Keratinocyte (primary cell): Measurements from ENCODE around the gene ACAD10. TPM values are rescaled to one million over a fixed set of nuclear protein-coding genes. Genes with fewer than 3 reads are reported as not detected.

ENCODE experiments used
- DNase-seq: peaks from one replicate; pipeline ENCODE4 v3.0.0-alpha.2; 2011; ENCODE audit warnings: low read depth, missing footprints, low spot score
- FAIRE-seq: peaks from 2 replicates; lab custom pipeline; 2011; peaks lifted over from hg19 to GRCh38; lab: Jason Lieb, UNC
- H2AFZ ChIP-seq: 2 replicates; pipeline ENCODE4 v1.6.0; 2012; ENCODE audit warnings: low read length, control low read depth, inconsistent platforms; ENCODE audit not compliant: control insufficient read depth
- H3K27ac ChIP-seq: 2 replicates; pipeline ENCODE4 v1.5.1; 2011; ENCODE audit warnings: low read length; ENCODE audit not compliant: control insufficient read depth, insufficient read depth
- H3K27me3 ChIP-seq: 3 replicates; pipeline ENCODE4 v1.6.0; 2011; ENCODE audit warnings: low read length; ENCODE audit not compliant: control insufficient read depth, insufficient read depth; ENCODE audit errors: extremely low read depth
- H3K36me3 ChIP-seq, 2 experiments: 2 replicates in 1 of 2; 3 replicates in 1 of 2; pipeline ENCODE4 v1.5.1; 2011; ENCODE audit warnings: low read length in 2 of 2, mild to moderate bottlenecking in 1 of 2; ENCODE audit not compliant: control insufficient read depth in 2 of 2, insufficient read depth in 2 of 2; ENCODE audit errors: extremely low read depth in 1 of 2
- H3K4me1 ChIP-seq: 3 replicates; pipeline ENCODE4 v1.5.1; 2011; ENCODE audit warnings: low read length; ENCODE audit not compliant: control insufficient read depth, insufficient read depth; ENCODE audit errors: extremely low read depth
- H3K4me2 ChIP-seq: 3 replicates; pipeline ENCODE4 v1.6.0; 2011; ENCODE audit warnings: low read depth, low read length; ENCODE audit not compliant: control insufficient read depth, insufficient read depth; ENCODE audit errors: extremely low read depth
- H3K4me3 ChIP-seq, 3 experiments: fragments of 200-600 bp in 1 of 3; sonication (generic) in 1 of 3; 2 replicates in 2 of 3; 3 replicates in 1 of 3; pipeline ENCODE4 v1.5.1; 2011 to 2016; ENCODE audit warnings: low read length in 3 of 3, mild to moderate bottlenecking in 3 of 3, control low read depth in 2 of 3, inconsistent platforms in 1 of 3, low read depth in 1 of 3, mixed read lengths in 1 of 3, mixed run types in 1 of 3, moderate library complexity in 1 of 3; ENCODE audit not compliant: control insufficient read depth in 2 of 3, insufficient read depth in 2 of 3; ENCODE audit errors: extremely low read depth in 1 of 3
- H3K79me2 ChIP-seq: 2 replicates; pipeline ENCODE4 v1.6.0; 2012; ENCODE audit warnings: low read length; ENCODE audit not compliant: control insufficient read depth, insufficient read depth
- H3K9ac ChIP-seq: 3 replicates; pipeline ENCODE4 v1.6.0; 2011; ENCODE audit warnings: low read length; ENCODE audit not compliant: control insufficient read depth, insufficient read depth; ENCODE audit errors: extremely low read depth
- H3K9me1 ChIP-seq: 3 replicates; pipeline ENCODE4 v1.6.0; 2011; ENCODE audit warnings: low read length; ENCODE audit not compliant: control insufficient read depth, insufficient read depth; ENCODE audit errors: extremely low read depth
- H3K9me3 ChIP-seq: 2 replicates; pipeline ENCODE4 v1.5.1; 2012; ENCODE audit warnings: low read depth, low read length; ENCODE audit not compliant: control insufficient read depth
- H4K20me1 ChIP-seq: 3 replicates; pipeline ENCODE4 v1.6.0; 2011; ENCODE audit warnings: low read length; ENCODE audit not compliant: control insufficient read depth, insufficient read depth; ENCODE audit errors: extremely low read depth
- EZH2 ChIP-seq: IDR thresholded peaks from one replicate; pipeline ENCODE4 v1.6.1; 2012; ENCODE audit warnings: inconsistent platforms, mild to moderate bottlenecking, low read length, moderate library complexity
- dilution Hi-C: fragments of 300-500 bp; cut with MboI; formaldehyde crosslinking; loops from one replicate; pipeline ENCODE4 v1.7.0; 2020; ENCODE audit warnings: low sequenced_read_pairs; ENCODE audit not compliant: extremely low pct_ligation_motif_present
- polyA plus RNA-seq, 5 experiments: library from polyadenylated mRNA; depleted of rRNA in 3 of 5; stranded (reverse) in 3 of 5; stranded (forward) in 1 of 5; unstranded in 1 of 5; fragments of >200 nt; gene quantifications; 1 replicate in 1 of 5; 2 replicates in 3 of 5; 3 replicates in 1 of 5; pipeline versions ENCODE4 v1.2.1 to v1.2.3, GENCODE V29; 2011 to 2012; ENCODE audit warnings: missing spikeins in 2 of 5, low read depth in 1 of 5, low replicate concordance in 1 of 5
- TF ChIP-seq, protein P1 (sequence below), 3 experiments: IDR thresholded peaks in 1 of 3; conservative IDR thresholded peaks in 1 of 3; optimal IDR thresholded peaks in 1 of 3; 2 replicates in 2 of 3; 3 replicates in 1 of 3; pipeline versions ENCODE3 to v1.5.1; 2011; ENCODE audit warnings: low read length in 3 of 3, mild to moderate bottlenecking in 3 of 3, moderate library complexity in 2 of 3, control low read depth in 1 of 3, inconsistent platforms in 1 of 3; ENCODE audit not compliant: insufficient read depth in 2 of 3; ENCODE audit errors: extremely low read depth in 1 of 3

ACAD10 gene
- polyA plus RNA-seq, 1 donor (not counting 4 experiments of a cell fraction or from before 2014, with no cell fraction given) = 13.2 TPM

DNA sequence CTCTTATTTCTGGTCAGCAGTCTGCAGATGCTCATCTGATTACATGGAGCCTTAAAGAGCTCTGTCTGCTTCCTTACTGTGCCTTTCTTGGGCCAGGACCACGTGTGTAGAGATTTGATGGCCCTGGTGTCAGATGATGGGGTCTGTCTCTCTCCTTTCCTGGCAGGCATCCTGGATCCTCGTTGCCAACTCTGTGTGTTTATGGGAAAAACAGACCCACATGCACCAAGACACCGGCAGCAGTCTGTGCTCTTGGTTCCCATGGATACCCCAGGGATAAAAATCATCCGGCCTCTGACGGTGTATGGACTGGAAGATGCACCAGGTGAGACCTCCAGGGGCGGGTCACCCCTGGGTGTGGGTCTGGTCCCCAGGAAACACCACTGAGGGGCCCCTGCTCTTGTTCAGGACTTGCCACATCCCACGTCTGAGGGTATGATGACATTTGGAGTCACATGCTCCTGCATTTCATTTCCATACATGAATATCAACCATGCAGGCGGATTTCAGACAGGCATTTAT is 62.4 kb downstream of the ACAD10 start:
- Histone ChIP-seq H3K27ac (no peak overlapping the region), H3K9ac (no peak overlapping the region), H3K36me3 (peaks cover 14 to 15% of the 10 kb centered on the region in 2 experiments), H2AFZ (no peak overlapping the region), H3K79me2 (no peaks in the 10 kb centered on the region), H3K4me1 (no peaks in the 10 kb centered on the region), H3K9me3 (no peaks in the 10 kb centered on the region), H3K4me2 (no peak overlapping the region), H3K9me1 (no peaks in the 10 kb centered on the region), H3K27me3 (no peaks in the 10 kb centered on the region), H4K20me1 (no peaks in the 10 kb centered on the region), H3K4me3 (no peak overlapping the region)
- DNase-seq (no peak), FAIRE-seq (no peak)
- no peak for TF ChIP-seq EZH2
- TF ChIP-seq, protein P1, sequence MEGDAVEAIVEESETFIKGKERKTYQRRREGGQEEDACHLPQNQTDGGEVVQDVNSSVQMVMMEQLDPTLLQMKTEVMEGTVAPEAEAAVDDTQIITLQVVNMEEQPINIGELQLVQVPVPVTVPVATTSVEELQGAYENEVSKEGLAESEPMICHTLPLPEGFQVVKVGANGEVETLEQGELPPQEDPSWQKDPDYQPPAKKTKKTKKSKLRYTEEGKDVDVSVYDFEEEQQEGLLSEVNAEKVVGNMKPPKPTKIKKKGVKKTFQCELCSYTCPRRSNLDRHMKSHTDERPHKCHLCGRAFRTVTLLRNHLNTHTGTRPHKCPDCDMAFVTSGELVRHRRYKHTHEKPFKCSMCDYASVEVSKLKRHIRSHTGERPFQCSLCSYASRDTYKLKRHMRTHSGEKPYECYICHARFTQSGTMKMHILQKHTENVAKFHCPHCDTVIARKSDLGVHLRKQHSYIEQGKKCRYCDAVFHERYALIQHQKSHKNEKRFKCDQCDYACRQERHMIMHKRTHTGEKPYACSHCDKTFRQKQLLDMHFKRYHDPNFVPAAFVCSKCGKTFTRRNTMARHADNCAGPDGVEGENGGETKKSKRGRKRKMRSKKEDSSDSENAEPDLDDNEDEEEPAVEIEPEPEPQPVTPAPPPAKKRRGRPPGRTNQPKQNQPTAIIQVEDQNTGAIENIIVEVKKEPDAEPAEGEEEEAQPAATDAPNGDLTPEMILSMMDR (optimal IDR thresholded peaks at IDR 0.05 in 1 of 3, IDR thresholded peaks at IDR 0.05 in 1 of 3, conservative IDR thresholded peaks at IDR 0.05 in 1 of 3; ENCODE audit: extremely low read depth in 1 of 3, insufficient read depth in 2 of 3, low read length in 3 of 3) = no peak
- dilution Hi-C loops = no loop called here

DNA sequence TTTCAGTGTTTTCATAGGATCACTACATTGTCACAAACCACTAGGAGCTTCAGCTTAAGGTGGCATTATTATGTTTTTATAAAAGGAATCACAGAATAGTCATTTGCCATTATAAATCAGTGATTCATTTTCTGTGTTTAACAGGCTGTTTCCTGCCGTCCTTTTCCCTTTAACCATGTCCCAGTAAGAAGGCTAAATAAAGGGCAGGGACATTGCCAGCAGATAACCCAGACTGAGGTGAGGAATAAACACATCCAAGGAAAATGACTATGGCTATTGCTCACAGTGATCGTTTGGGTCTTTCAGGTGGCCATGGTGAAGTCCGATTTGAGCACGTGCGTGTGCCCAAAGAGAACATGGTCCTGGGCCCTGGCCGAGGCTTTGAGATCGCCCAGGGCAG is 63.0 kb downstream of the ACAD10 start:
- Histone ChIP-seq H3K9me1 (no peaks in the 10 kb centered on the region), H3K9ac (no peak overlapping the region), H2AFZ (no peak overlapping the region), H3K27me3 (no peaks in the 10 kb centered on the region), H3K4me1 (no peaks in the 10 kb centered on the region), H3K27ac (no peak overlapping the region), H3K36me3 (peaks cover 14 to 15% of the 10 kb centered on the region in 2 experiments), H3K4me3 (no peak overlapping the region), H3K9me3 (no peaks in the 10 kb centered on the region), H4K20me1 (no peaks in the 10 kb centered on the region), H3K79me2 (no peaks in the 10 kb centered on the region), H3K4me2 (no peak overlapping the region)
- dilution Hi-C loops = no loop called here
- FAIRE-seq = no peak
- TF ChIP-seq EZH2 = no peak
- TF ChIP-seq, protein P1 (optimal IDR thresholded peaks at IDR 0.05 in 1 of 3, IDR thresholded peaks at IDR 0.05 in 1 of 3, conservative IDR thresholded peaks at IDR 0.05 in 1 of 3; ENCODE audit: extremely low read depth in 1 of 3, insufficient read depth in 2 of 3, low read length in 3 of 3) = no peak
- DNase-seq = no peak
